K562 (cell line): ENCODE data around the gene IRF2BP1. TPM values are rescaled to one million over a fixed set of nuclear protein-coding genes. Genes with fewer than 3 reads are reported as not detected.

Source experiments
- ATF1 ChIP-seq, 2 experiments: fragments of 450-650 bp in 1 of 2; IDR thresholded peaks; 2 replicates each; pipeline ENCODE4 v1.6.1; 2016; ENCODE audit warnings: missing compliant biosample characterization in 1 of 2, missing genetic modification characterization in 1 of 2
- BACH1 ChIP-seq: fragments of 200-800 bp; sonication (Bioruptor generic); IDR thresholded peaks from 2 replicates; pipeline ENCODE4 v1.6.1; 2016; ENCODE audit warnings: missing genetic modification characterization, missing compliant biosample characterization
- COPS2 ChIP-seq: fragments of 450-650 bp; conservative IDR thresholded peaks from 2 replicates; pipeline ENCODE4 v1.6.1; 2016; ENCODE audit warnings: mild to moderate bottlenecking, moderate library complexity
- FOXJ3 ChIP-seq: sonication (generic); formaldehyde crosslinking; IDR thresholded peaks from 2 replicates; pipeline ENCODE4 v1.4.0; 2020; ENCODE audit warnings: mild to moderate bottlenecking, missing genetic modification reagents
- FOXK1 ChIP-seq: sonication (generic); formaldehyde crosslinking; IDR thresholded peaks from 2 replicates; pipeline ENCODE4 v1.8.0; 2022; ENCODE audit warnings: missing genetic modification reagents, mild to moderate bottlenecking, borderline replicate concordance
- GATAD2A ChIP-seq: fragments of 450-650 bp; IDR thresholded peaks from 2 replicates; pipeline ENCODE4 v1.6.1; 2017
- HBP1 ChIP-seq: fragments of 450-650 bp; formaldehyde crosslinking; IDR thresholded peaks from 2 replicates; pipeline ENCODE4 v1.4.0; 2022; ENCODE audit warnings: missing genetic modification characterization
- HDAC2 ChIP-seq: fragments of 450-650 bp; IDR thresholded peaks from 2 replicates; pipeline ENCODE4 v1.6.1; 2016; ENCODE audit warnings: mild to moderate bottlenecking
- HDGF ChIP-seq: fragments of 450-650 bp; IDR thresholded peaks from 2 replicates; pipeline ENCODE4 v1.6.1; 2016
- HNRNPL ChIP-seq: fragments of 200-400 bp; formaldehyde crosslinking; IDR thresholded peaks from 2 replicates; pipeline ENCODE4 v1.6.1; 2017; ENCODE audit warnings: low read depth, mild to moderate bottlenecking, low read length
- PBX2 ChIP-seq, 2 experiments: IDR thresholded peaks in 1 of 2; conservative IDR thresholded peaks in 1 of 2; 2 replicates each; pipeline ENCODE4 v1.6.1; 2016; ENCODE audit warnings: low read depth in 2 of 2, mild to moderate bottlenecking in 1 of 2, missing compliant biosample characterization in 1 of 2, missing genetic modification characterization in 1 of 2, moderate library complexity in 1 of 2
- PHB2 ChIP-seq: fragments of 450-650 bp; IDR thresholded peaks from 2 replicates; pipeline ENCODE4 v1.6.1; 2017; ENCODE audit warnings: low read depth
- PHF21A ChIP-seq: fragments of 450-650 bp; IDR thresholded peaks from 2 replicates; pipeline ENCODE4 v1.6.1; 2017; ENCODE audit warnings: low read depth, borderline replicate concordance
- PREB ChIP-seq: sonication (generic); formaldehyde crosslinking; IDR thresholded peaks from 2 replicates; pipeline ENCODE4 v1.8.1; 2023; ENCODE audit warnings: mild to moderate bottlenecking, missing genetic modification reagents
- PRPF4 ChIP-seq: fragments of 200-400 bp; formaldehyde crosslinking; IDR thresholded peaks from one replicate; pipeline ENCODE4 v1.6.1; 2017; ENCODE audit warnings: low read length, low read depth, mild to moderate bottlenecking; ENCODE audit not compliant: insufficient read depth, poor library complexity, severe bottlenecking
- PTRF ChIP-seq: fragments of 450-650 bp; IDR thresholded peaks from 2 replicates; pipeline ENCODE4 v1.6.1; 2016; ENCODE audit warnings: mild to moderate bottlenecking, missing genetic modification characterization, missing compliant biosample characterization
- RFX5 ChIP-seq: IDR thresholded peaks from 2 replicates; pipeline ENCODE4 v1.6.1; 2011; ENCODE audit warnings: low read depth, mild to moderate bottlenecking, improper control_type of control experiment, low read length
- TARDBP ChIP-seq: fragments of 450-650 bp; IDR thresholded peaks from 2 replicates; pipeline ENCODE4 v1.6.1; 2016
- ZNF134 ChIP-seq: fragments of 250-450 bp; sonication (Bioruptor Pico); conservative IDR thresholded peaks from 2 replicates; pipeline ENCODE4 v1.4.0; 2020
- ZNF512 ChIP-seq: IDR thresholded peaks from 2 replicates; pipeline ENCODE4 v1.6.1; 2016; ENCODE audit warnings: missing genetic modification characterization, missing compliant biosample characterization
- ZNF830 ChIP-seq: fragments of 250-450 bp; sonication (Bioruptor Pico); IDR thresholded peaks from 2 replicates; pipeline ENCODE4 v1.5.0; 2021; ENCODE audit warnings: mild to moderate bottlenecking
- polyA plus RNA-seq, 8 experiments: library from polyadenylated mRNA; depleted of rRNA in 4 of 8; stranded (reverse) in 5 of 8; unstranded in 3 of 8; fragments of >200 nt; fragmentation: Nextera tagmentation in 2 of 8; fragmentation: Illumina TruSeq in 1 of 8; extraction: Ambion mirVana in 2 of 8; extraction: Trizol in 1 of 8; gene quantifications; 2 replicates each; pipeline versions ENCODE4 v1.2.1 to v1.2.3, GENCODE V29; 2011 to 2014; ENCODE audit warnings: inconsistent platforms in 1 of 8, missing spikeins in 1 of 8
- total RNA-seq, 7 experiments: library from RNA; depleted of rRNA in 6 of 7; stranded (reverse); fragments of >200 nt in 6 of 7; fragmentation: Illumina TruSeq in 2 of 7; extraction: Trizol in 2 of 7; gene quantifications; 2 replicates each; pipeline versions ENCODE4 v1.2.1 to v1.2.3, GENCODE V29; 2011 to 2021; ENCODE audit warnings: low replicate concordance in 1 of 7

IRF2BP1 gene
- total and polyA plus RNA-seq, 9 of the 15 experiments (the other 6 are each of a cell fraction or from before 2014, with no cell fraction given), result 0.61 to 35.9 (median 3.5) TPM

- no peak for TF ChIP-seq PBX2 (CRISPR knock-in tag; IDR thresholded peaks at IDR 0.05; ENCODE audit: low read depth)
- no peak for TF ChIP-seq PBX2 (tag; conservative IDR thresholded peaks at IDR 0.05; ENCODE audit: low read depth)
- TF ChIP-seq GATAD2A, result no peak
- TF ChIP-seq RFX5, result no peak
- no peak for TF ChIP-seq ZNF512 (tag)
- no peak for TF ChIP-seq PTRF
- TF ChIP-seq FOXK1 (CRISPR knock-in tag), result no peak
- TF ChIP-seq ZNF830, result no peak
- 0 out of 2 replicates have a peak, but pooled peaks have one; percentile 38 for TF ChIP-seq HNRNPL
- TF ChIP-seq PHB2, result no peak
- TF ChIP-seq HDGF, result no peak
- no peak for TF ChIP-seq PHF21A
- TF ChIP-seq HDAC2, result peak; percentile 97
- TF ChIP-seq PREB (CRISPR knock-in tag), result no peak
- no peak for TF ChIP-seq FOXJ3 (CRISPR knock-in tag)
- no peak for TF ChIP-seq ZNF134 (CRISPR knock-in tag)
- TF ChIP-seq PRPF4, result no peak
- no peak for TF ChIP-seq HBP1 (CRISPR knock-in tag)
- TF ChIP-seq TARDBP, result no peak
- no peak for TF ChIP-seq ATF1 (CRISPR knock-in tag; IDR thresholded peaks at IDR 0.05)
- TF ChIP-seq ATF1 (tag; IDR thresholded peaks at IDR 0.05), result no peak
- TF ChIP-seq COPS2, result no peak
- no peak for TF ChIP-seq BACH1 (tag)
These were observed 17.0 kb upstream of the IRF2BP1 start (continued) for GRCh38 chr19:45902651-45903625.
